Effector memory CD4-positive, alpha-beta T cell (primary cell): ENCODE results near the gene OR1D5.
A peak's percentile ranks its signal among the peaks of the same experiment; 100 is the strongest.

ENCODE experiments used
- DNase-seq, 3 donors: peaks; one replicate each; pipeline ENCODE4 v3.0.0-alpha.2; 2020
- H3K27ac ChIP-seq: 2 replicates; pipeline ENCODE4 v1.7.0; 2013; ENCODE audit warnings: mild to moderate bottlenecking, low read length, moderate library complexity; ENCODE audit not compliant: insufficient read depth, poor library complexity, severe bottlenecking
- H3K27me3 ChIP-seq: replicated peaks from 2 replicates; pipeline ENCODE4 v1.7.0; 2013; ENCODE audit warnings: mild to moderate bottlenecking, low read length; ENCODE audit not compliant: insufficient read depth, control insufficient read depth, poor library complexity, severe bottlenecking
- H3K36me3 ChIP-seq: 2 replicates; pipeline ENCODE4 v1.7.0; 2013; ENCODE audit warnings: mild to moderate bottlenecking, low read length, moderate library complexity; ENCODE audit not compliant: control insufficient read depth, insufficient read depth
- H3K4me1 ChIP-seq: 2 replicates; pipeline ENCODE4 v1.7.0; 2013; ENCODE audit warnings: low read length, mild to moderate bottlenecking; ENCODE audit not compliant: control insufficient read depth, insufficient read depth, poor library complexity, severe bottlenecking
- H3K4me3 ChIP-seq: 2 replicates; pipeline ENCODE4 v1.7.0; 2013; ENCODE audit warnings: low read length, low read depth, mild to moderate bottlenecking; ENCODE audit not compliant: insufficient read depth, poor library complexity, severe bottlenecking
- H3K9me3 ChIP-seq: 2 replicates; pipeline ENCODE4 v1.7.0; 2013; ENCODE audit warnings: mild to moderate bottlenecking, low read length, moderate library complexity; ENCODE audit not compliant: control insufficient read depth

Gene OR1D5

GRCh38 chr17:3024346-3024745 is 39.1 kb downstream of the OR1D5 start:
- DNase-seq, result no peak
- Histone ChIP-seq H3K4me3 (no peak overlapping the region), H3K9me3 (no peaks in the 10 kb centered on the region), H3K27ac (no peak overlapping the region), H3K36me3 (peaks cover 74% of the 10 kb centered on the region), H3K27me3 (no peaks in the 10 kb centered on the region), H3K4me1 (no peaks in the 10 kb centered on the region)

GRCh38 chr17:3022197-3022596 is 41.2 kb downstream of the OR1D5 start:
- Histone ChIP-seq H3K4me1 (no peaks in the 10 kb centered on the region), H3K4me3 (no peak overlapping the region), H3K27me3 (no peaks in the 10 kb centered on the region), H3K9me3 (no peaks in the 10 kb centered on the region), H3K27ac (no peak overlapping the region), H3K36me3 (peaks cover 70% of the 10 kb centered on the region)
- DNase-seq, result no peak

- H3K4me3 ChIP-seq, result no peak overlapping the region
- DNase-seq, result no peak
- H3K27ac ChIP-seq, result no peak overlapping the region
- no peaks in the 10 kb centered on the region for H3K27me3 ChIP-seq
- no peaks in the 10 kb centered on the region for H3K9me3 ChIP-seq
- no peaks in the 10 kb centered on the region for H3K4me1 ChIP-seq
- peaks cover 67% of the 10 kb centered on the region for H3K36me3 ChIP-seq
Measured at GRCh38 chr17:3020381-3020780, 43.0 kb downstream of the OR1D5 start.

GRCh38 chr17:3019761-3020160 is 43.6 kb downstream of the OR1D5 start:
- H3K9me3 ChIP-seq, result no peaks in the 10 kb centered on the region
- H3K4me1 ChIP-seq, result no peaks in the 10 kb centered on the region
- no peak for DNase-seq
- no peak overlapping the region for H3K27ac ChIP-seq
- H3K4me3 ChIP-seq, result no peak overlapping the region
- H3K36me3 ChIP-seq, result peaks cover 66% of the 10 kb centered on the region
- no peaks in the 10 kb centered on the region for H3K27me3 ChIP-seq

GRCh38 chr17:3017936-3018335 is 45.5 kb downstream of the OR1D5 start:
- no peak overlapping the region for H3K27ac ChIP-seq
- no peaks in the 10 kb centered on the region for H3K9me3 ChIP-seq
- no peak for DNase-seq
- H3K4me3 ChIP-seq, result no peak overlapping the region
- H3K4me1 ChIP-seq, result no peaks in the 10 kb centered on the region
- H3K27me3 ChIP-seq, result no peaks in the 10 kb centered on the region
- peaks cover 70% of the 10 kb centered on the region for H3K36me3 ChIP-seq

- Histone ChIP-seq H3K27me3 (no peaks in the 10 kb centered on the region), H3K9me3 (no peaks in the 10 kb centered on the region), H3K4me1 (no peaks in the 10 kb centered on the region), H3K27ac (no peak overlapping the region), H3K36me3 (peaks cover 60% of the 10 kb centered on the region), H3K4me3 (no peak overlapping the region)
- DNase-seq, result no peak
Measured at GRCh38 chr17:3015890-3016289, 47.5 kb downstream of the OR1D5 start.

GRCh38 chr17:3012926-3013581 is 50.4 kb downstream of the OR1D5 start:
- Histone ChIP-seq H3K4me1 (no peaks in the 10 kb centered on the region), H3K36me3 (peaks cover 54% of the 10 kb centered on the region), H3K9me3 (no peaks in the 10 kb centered on the region), H3K27me3 (no peaks in the 10 kb centered on the region), H3K27ac (no peak overlapping the region), H3K4me3 (no peak overlapping the region)
- DNase-seq, result peak in 1 of 3 donors; percentile 20
